C4-2B (cell line): ENCODE measurements around the gene KIF4A.

Source experiments
- ZFX ChIP-seq: fragments of 450-650 bp; IDR thresholded peaks from 2 replicates; pipeline ENCODE4 v1.6.1; 2017
- TF ChIP-seq, protein P1 (sequence below): fragments of 450-650 bp; conservative IDR thresholded peaks from 2 replicates; pipeline ENCODE4 v1.5.1; 2017; ENCODE audit warnings: mild to moderate bottlenecking

GRCh38 chrX:70280573-70280972, 9.3 kb upstream of the KIF4A start:
- TF ChIP-seq, protein P1, sequence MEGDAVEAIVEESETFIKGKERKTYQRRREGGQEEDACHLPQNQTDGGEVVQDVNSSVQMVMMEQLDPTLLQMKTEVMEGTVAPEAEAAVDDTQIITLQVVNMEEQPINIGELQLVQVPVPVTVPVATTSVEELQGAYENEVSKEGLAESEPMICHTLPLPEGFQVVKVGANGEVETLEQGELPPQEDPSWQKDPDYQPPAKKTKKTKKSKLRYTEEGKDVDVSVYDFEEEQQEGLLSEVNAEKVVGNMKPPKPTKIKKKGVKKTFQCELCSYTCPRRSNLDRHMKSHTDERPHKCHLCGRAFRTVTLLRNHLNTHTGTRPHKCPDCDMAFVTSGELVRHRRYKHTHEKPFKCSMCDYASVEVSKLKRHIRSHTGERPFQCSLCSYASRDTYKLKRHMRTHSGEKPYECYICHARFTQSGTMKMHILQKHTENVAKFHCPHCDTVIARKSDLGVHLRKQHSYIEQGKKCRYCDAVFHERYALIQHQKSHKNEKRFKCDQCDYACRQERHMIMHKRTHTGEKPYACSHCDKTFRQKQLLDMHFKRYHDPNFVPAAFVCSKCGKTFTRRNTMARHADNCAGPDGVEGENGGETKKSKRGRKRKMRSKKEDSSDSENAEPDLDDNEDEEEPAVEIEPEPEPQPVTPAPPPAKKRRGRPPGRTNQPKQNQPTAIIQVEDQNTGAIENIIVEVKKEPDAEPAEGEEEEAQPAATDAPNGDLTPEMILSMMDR = no peak
- no peak for TF ChIP-seq ZFX
